ENCODE data around the gene HECTD3. TPM values are rescaled to one million over a fixed set of nuclear protein-coding genes. Genes with fewer than 3 reads are reported as not detected.

Gene HECTD3
- total RNA-seq, 1 experiment from 2014 or later = 6.9 TPM

DNA sequence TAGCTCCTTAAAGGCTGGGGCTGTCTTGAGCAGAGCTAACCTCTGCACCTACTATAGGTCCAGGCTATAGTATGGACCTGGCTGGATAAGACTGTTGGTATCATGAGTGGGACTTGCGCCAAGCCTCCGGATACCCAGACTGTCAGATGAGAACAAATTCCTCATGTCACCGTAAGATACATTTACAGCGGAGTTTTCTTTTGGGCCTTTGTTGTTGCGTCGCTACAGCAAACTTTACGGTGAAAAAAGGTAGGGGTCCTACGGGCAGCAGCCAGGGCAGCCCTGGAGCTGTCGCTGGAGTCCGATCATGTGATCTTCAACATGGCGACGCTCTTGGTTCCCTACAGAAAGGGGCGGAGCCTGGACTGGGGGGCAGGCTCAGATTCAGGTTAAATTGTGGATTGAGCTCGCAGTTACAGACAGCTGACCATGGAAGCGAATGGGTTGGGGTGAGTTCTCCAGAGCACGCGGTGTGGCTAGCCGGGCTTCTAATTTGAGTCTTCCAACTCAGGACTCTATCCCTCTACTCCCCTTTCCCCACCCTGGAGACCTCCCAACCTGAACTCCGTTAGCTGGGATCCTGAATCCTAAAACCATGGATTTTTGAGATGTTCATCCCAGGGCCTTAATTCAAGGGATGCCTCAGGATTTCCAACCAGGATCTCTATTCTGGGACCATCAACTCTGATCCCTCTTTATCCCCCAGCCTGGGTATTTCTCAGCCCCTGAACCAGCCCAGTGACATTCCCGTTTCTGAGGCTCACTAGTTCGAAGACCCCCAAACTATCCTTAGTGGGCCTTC lies 914 bp upstream of the HECTD3 start, which contains the start of gene UROD:
Gene UROD, plus strand, starts transcription at position 418 of the 802 bp plus-strand sequence. Its CDS starts 12 bp downstream, at position 430.
- Histone ChIP-seq H3K27ac (ENCODE audit: low read length) (peak within 1 kb of the TSS; percentile 18; the same call in 1 of the 2 replicates), H3K4me1 (ENCODE audit: low read length) (peaks cover 32% of the 10 kb centered on the region), H3K9ac (ENCODE audit: low read length) (peak within 1 kb of the TSS; percentile 83), H3K36me3 (ENCODE audit: insufficient read depth, low read length) (0 out of 2 replicates have a peak, but pooled peaks cover 6% of the 10 kb centered on the region), H3K4me2 (ENCODE audit: low read depth, low read length, poor library complexity, severe bottlenecking) (peak within 1 kb of the TSS; percentile 94), H2AFZ (ENCODE audit: low read length) (peak within 1 kb of the TSS; percentile 100), H3K9me3 (ENCODE audit: low read length) (no peaks in the 10 kb centered on the region), H3K27me3 (ENCODE audit: low read length) (no peaks in the 10 kb centered on the region), H3K4me3 (ENCODE audit: low read length) (peak within 1 kb of the TSS; percentile 91), H3K79me2 (ENCODE audit: low read length) (peaks cover 20% of the 10 kb centered on the region; the same call in 1 of the 2 replicates), H4K20me1 (ENCODE audit: insufficient read depth, low read depth, low read length) (no peaks in the 10 kb centered on the region), H3K9me2 (replicated peaks; ENCODE audit: insufficient read depth, low read length) (no peaks in the 10 kb centered on the region)
- peak; percentile 97 for DNase-seq

GRCh38 chr1:45009956-45010854 lies 919 bp downstream of the HECTD3 start:
- no peaks in the 10 kb centered on the region for H3K9me3 ChIP-seq (ENCODE audit: low read length)
- peak overlapping the region; percentile 94 for H3K4me2 ChIP-seq (ENCODE audit: low read depth, low read length, poor library complexity, severe bottlenecking)
- peak; percentile 72 for DNase-seq
- H3K9me2 ChIP-seq (replicated peaks; ENCODE audit: insufficient read depth, low read length) = no peaks in the 10 kb centered on the region
- peaks cover 20% of the 10 kb centered on the region; the same call in 1 of the 2 replicates for H3K79me2 ChIP-seq (ENCODE audit: low read length)
- H3K36me3 ChIP-seq (ENCODE audit: insufficient read depth, low read length) = 0 out of 2 replicates have a peak, but pooled peaks cover 5% of the 10 kb centered on the region
- H3K27ac ChIP-seq (ENCODE audit: low read length) = no peak overlapping the region
- H3K27me3 ChIP-seq (ENCODE audit: low read length) = no peaks in the 10 kb centered on the region
- H3K9ac ChIP-seq (ENCODE audit: low read length) = peak overlapping the region; percentile 78
- H3K4me3 ChIP-seq (ENCODE audit: low read length) = peak overlapping the region; percentile 91
- H4K20me1 ChIP-seq (ENCODE audit: insufficient read depth, low read depth, low read length) = no peaks in the 10 kb centered on the region
- peaks cover 32% of the 10 kb centered on the region for H3K4me1 ChIP-seq (ENCODE audit: low read length)
- H2AFZ ChIP-seq (ENCODE audit: low read length) = peak overlapping the region; percentile 100; the same call in 1 of the 2 replicates

DNA sequence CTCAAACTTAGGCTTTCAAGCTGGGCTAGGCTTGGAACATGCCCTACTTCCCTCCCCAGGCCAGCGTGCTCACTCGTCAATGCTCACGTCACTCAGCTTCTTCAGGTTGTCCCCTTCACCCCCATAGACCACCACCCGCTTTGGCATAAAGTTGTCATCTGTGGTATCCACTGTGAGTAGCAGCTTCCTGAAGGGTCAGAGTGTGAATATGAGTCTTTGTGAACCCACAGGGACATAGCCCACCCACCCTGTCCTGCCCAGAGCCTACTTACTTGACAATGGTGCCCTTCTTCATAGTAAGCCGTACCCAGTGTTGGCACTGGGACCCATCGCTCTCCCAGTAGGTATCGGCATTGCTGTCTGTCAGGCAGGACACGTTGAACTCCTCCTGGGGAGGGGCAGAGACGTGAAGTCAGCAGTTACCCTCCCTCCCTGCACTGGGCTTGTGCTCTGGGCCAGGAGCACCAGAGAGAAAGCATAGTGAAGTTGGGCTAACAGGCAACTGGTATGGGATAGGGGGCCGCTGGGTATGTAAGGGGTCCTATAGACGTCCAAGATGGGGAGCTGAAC lies 1.7 kb downstream of the HECTD3 start:
- Histone ChIP-seq H3K27ac (ENCODE audit: low read length) (no peak overlapping the region), H3K79me2 (ENCODE audit: low read length) (peaks cover 20% of the 10 kb centered on the region; the same call in 1 of the 2 replicates), H3K4me1 (ENCODE audit: low read length) (peaks cover 32% of the 10 kb centered on the region), H3K9me2 (replicated peaks; ENCODE audit: insufficient read depth, low read length) (no peaks in the 10 kb centered on the region), H3K27me3 (ENCODE audit: low read length) (no peaks in the 10 kb centered on the region), H3K4me2 (ENCODE audit: low read depth, low read length, poor library complexity, severe bottlenecking) (peak overlapping the region; percentile 94), H3K9me3 (ENCODE audit: low read length) (no peaks in the 10 kb centered on the region), H3K36me3 (ENCODE audit: insufficient read depth, low read length) (no peaks in the 10 kb centered on the region), H3K4me3 (ENCODE audit: low read length) (peak overlapping the region; percentile 91; the same call in 1 of the 2 replicates), H2AFZ (ENCODE audit: low read length) (no peak overlapping the region), H4K20me1 (ENCODE audit: insufficient read depth, low read depth, low read length) (no peaks in the 10 kb centered on the region), H3K9ac (ENCODE audit: low read length) (peak overlapping the region; percentile 78; the same call in 1 of the 2 replicates)
- DNase-seq = no peak

DNA sequence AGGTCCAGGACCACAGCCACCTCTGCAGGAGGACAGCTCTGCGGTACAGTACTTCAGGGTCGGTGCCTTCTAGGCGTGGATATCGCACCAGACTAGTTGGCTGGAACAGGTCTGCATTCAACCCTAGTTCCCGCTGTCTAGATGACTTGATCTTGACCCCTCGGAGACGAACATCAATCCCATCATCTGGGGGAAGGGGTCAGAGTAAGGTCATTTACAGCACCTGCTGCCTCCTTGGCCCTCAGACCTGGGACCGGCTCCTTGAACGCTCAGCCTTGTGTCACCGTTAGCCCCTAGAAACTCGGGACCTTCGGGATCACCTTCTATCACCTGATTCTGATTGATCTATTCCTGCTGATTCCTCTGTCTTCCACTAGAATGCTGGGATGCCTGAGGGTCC lies 2.6 kb downstream of the HECTD3 start:
- no peaks in the 10 kb centered on the region for H3K27me3 ChIP-seq (ENCODE audit: low read length)
- peaks cover 26% of the 10 kb centered on the region for H3K4me1 ChIP-seq (ENCODE audit: low read length)

DNA sequence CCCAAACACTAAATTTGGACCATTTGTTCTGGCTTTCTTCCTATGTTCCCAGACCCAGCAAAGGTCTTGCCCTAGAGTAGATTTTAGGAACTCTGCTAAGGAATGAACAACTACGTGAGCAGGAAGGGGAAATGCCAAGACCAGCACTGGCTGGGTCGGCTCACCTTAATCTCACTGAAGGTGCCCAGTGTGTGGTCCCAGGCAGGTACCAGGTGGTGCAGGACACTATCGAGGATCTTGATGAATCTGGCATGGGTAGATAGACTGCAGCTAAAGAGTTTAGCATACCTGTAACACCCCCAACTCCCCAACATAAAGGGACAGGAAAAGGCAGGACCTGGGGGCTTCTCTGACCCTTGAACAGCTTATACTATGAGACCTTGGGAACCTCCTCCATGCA lies 3.0 kb downstream of the HECTD3 start:
- Histone ChIP-seq H3K4me2 (ENCODE audit: low read depth, low read length, poor library complexity, severe bottlenecking) (no peak overlapping the region), H3K9me3 (ENCODE audit: low read length) (no peaks in the 10 kb centered on the region), H4K20me1 (ENCODE audit: insufficient read depth, low read depth, low read length) (no peaks in the 10 kb centered on the region), H2AFZ (ENCODE audit: low read length) (no peak overlapping the region), H3K4me3 (ENCODE audit: low read length) (no peak overlapping the region), H3K27ac (ENCODE audit: low read length) (no peak overlapping the region), H3K36me3 (ENCODE audit: insufficient read depth, low read length) (no peaks in the 10 kb centered on the region), H3K27me3 (ENCODE audit: low read length) (no peaks in the 10 kb centered on the region), H3K79me2 (ENCODE audit: low read length) (peaks cover 17% of the 10 kb centered on the region; the same call in 1 of the 2 replicates), H3K9me2 (replicated peaks; ENCODE audit: insufficient read depth, low read length) (no peaks in the 10 kb centered on the region), H3K4me1 (ENCODE audit: low read length) (peaks cover 21% of the 10 kb centered on the region), H3K9ac (ENCODE audit: low read length) (no peak overlapping the region)
- no peak for DNase-seq

More for the DNA sequence above, 2.6 kb downstream of the HECTD3 start:
- H3K9me2 ChIP-seq (replicated peaks; ENCODE audit: insufficient read depth, low read length) = no peaks in the 10 kb centered on the region
- no peak for DNase-seq
- no peaks in the 10 kb centered on the region for H3K9me3 ChIP-seq (ENCODE audit: low read length)
- no peak overlapping the region for H3K4me3 ChIP-seq (ENCODE audit: low read length)
- no peak overlapping the region for H3K27ac ChIP-seq (ENCODE audit: low read length)
- H2AFZ ChIP-seq (ENCODE audit: low read length) = no peak overlapping the region
- H3K9ac ChIP-seq (ENCODE audit: low read length) = no peak overlapping the region
- H3K79me2 ChIP-seq (ENCODE audit: low read length) = peaks cover 20% of the 10 kb centered on the region; the same call in 1 of the 2 replicates
- no peak overlapping the region for H3K4me2 ChIP-seq (ENCODE audit: low read depth, low read length, poor library complexity, severe bottlenecking)
- H3K36me3 ChIP-seq (ENCODE audit: insufficient read depth, low read length) = no peaks in the 10 kb centered on the region
- H4K20me1 ChIP-seq (ENCODE audit: insufficient read depth, low read depth, low read length) = no peaks in the 10 kb centered on the region

GRCh38 chr1:45007311-45007710 lies 3.8 kb downstream of the HECTD3 start:
- no peak overlapping the region for H3K27ac ChIP-seq (ENCODE audit: low read length)
- no peak overlapping the region for H3K9ac ChIP-seq (ENCODE audit: low read length)
- peaks cover 16% of the 10 kb centered on the region for H3K4me1 ChIP-seq (ENCODE audit: low read length)
- H2AFZ ChIP-seq (ENCODE audit: low read length) = no peak overlapping the region
- H3K9me2 ChIP-seq (replicated peaks; ENCODE audit: insufficient read depth, low read length) = no peaks in the 10 kb centered on the region
- no peaks in the 10 kb centered on the region for H4K20me1 ChIP-seq (ENCODE audit: insufficient read depth, low read depth, low read length)
- no peaks in the 10 kb centered on the region for H3K9me3 ChIP-seq (ENCODE audit: low read length)
- no peaks in the 10 kb centered on the region for H3K36me3 ChIP-seq (ENCODE audit: insufficient read depth, low read length)
- no peak overlapping the region for H3K4me3 ChIP-seq (ENCODE audit: low read length)
- peaks cover 10% of the 10 kb centered on the region; the same call in 1 of the 2 replicates for H3K79me2 ChIP-seq (ENCODE audit: low read length)
- no peaks in the 10 kb centered on the region for H3K27me3 ChIP-seq (ENCODE audit: low read length)
- no peak for DNase-seq
- no peak overlapping the region for H3K4me2 ChIP-seq (ENCODE audit: low read depth, low read length, poor library complexity, severe bottlenecking)

GRCh38 chr1:45005761-45006160 lies 5.4 kb downstream of the HECTD3 start:
- Histone ChIP-seq H3K4me3 (ENCODE audit: low read length) (no peak overlapping the region), H3K4me2 (ENCODE audit: low read depth, low read length, poor library complexity, severe bottlenecking) (no peak overlapping the region), H3K9ac (ENCODE audit: low read length) (no peak overlapping the region), H2AFZ (ENCODE audit: low read length) (no peak overlapping the region), H3K9me3 (ENCODE audit: low read length) (no peaks in the 10 kb centered on the region), H3K27me3 (ENCODE audit: low read length) (no peaks in the 10 kb centered on the region), H3K36me3 (ENCODE audit: insufficient read depth, low read length) (no peaks in the 10 kb centered on the region), H3K4me1 (ENCODE audit: low read length) (peaks cover 11% of the 10 kb centered on the region), H3K9me2 (replicated peaks; ENCODE audit: insufficient read depth, low read length) (no peaks in the 10 kb centered on the region), H3K79me2 (ENCODE audit: low read length) (peaks cover 8% of the 10 kb centered on the region; the same call in 1 of the 2 replicates), H4K20me1 (ENCODE audit: insufficient read depth, low read depth, low read length) (no peaks in the 10 kb centered on the region), H3K27ac (ENCODE audit: low read length) (no peak overlapping the region)
- DNase-seq = no peak
